CD4-positive, alpha-beta T cell (primary cell): ENCODE data around the gene THSD1. TPM values are rescaled to one million over a fixed set of nuclear protein-coding genes. Genes with fewer than 3 reads are reported as not detected.
"Not testable (repeated sequence)": the region's sequence is repeated elsewhere in the genome, so short reads cannot be mapped to it uniquely, and the experiment has no call there.

Experiments
- ATAC-seq: fragments of 200-7000 bp; cut with Tn5 transposase; one replicate; pipeline ENCODE4 v1.10.0; 2022; ENCODE audit warnings: mild to moderate bottlenecking; ENCODE audit not compliant: poor library complexity
- CTCF ChIA-PET: fragments of 350-600 bp; sonication (Branson Sonifier 250); formaldehyde crosslinking; loops from one replicate; lab custom pipeline; 2021; ENCODE audit warnings: antibody characterized with exemption, inconsistent platforms; lab: Charles Lee
- POLR2A ChIA-PET: fragments of 350-600 bp; sonication (Branson Sonifier 250); formaldehyde crosslinking; loops from one replicate; lab custom pipeline; 2021; ENCODE audit warnings: antibody characterized with exemption, inconsistent platforms; lab: Charles Lee
- DNase-seq, 14 experiments: peaks; one replicate each; pipeline ENCODE4 v3.0.0-alpha.2; 2013 to 2020; ENCODE audit warnings: mixed read lengths in 2 of 14
- H3K27ac ChIP-seq, 2 donors: one replicate each; pipeline versions ENCODE4 v1.5.1 to v1.7.0; 2013; ENCODE audit warnings: low read length in 2 of 2, low read depth in 1 of 2, mild to moderate bottlenecking in 1 of 2
- H3K27me3 ChIP-seq, 2 experiments: 1 replicate in 1 of 2; 2 replicates in 1 of 2; pipeline versions ENCODE4 v1.6.1 to v1.7.0; 2013; ENCODE audit warnings: low read length in 2 of 2, control low read depth in 1 of 2, mild to moderate bottlenecking in 1 of 2, moderate library complexity in 1 of 2; ENCODE audit not compliant: insufficient read depth in 2 of 2, control insufficient read depth in 1 of 2
- H3K36me3 ChIP-seq: one replicate; pipeline ENCODE4 v1.6.1; 2013; ENCODE audit warnings: low read length, control low read depth; ENCODE audit not compliant: insufficient read depth
- H3K4me1 ChIP-seq: one replicate; pipeline ENCODE4 v1.6.1; 2013; ENCODE audit warnings: low read length, control low read depth; ENCODE audit not compliant: insufficient read depth
- H3K4me3 ChIP-seq: one replicate; pipeline ENCODE4 v1.5.1; 2013; ENCODE audit warnings: mild to moderate bottlenecking, low read length, moderate library complexity
- H3K9me3 ChIP-seq, 2 experiments: 1 replicate in 1 of 2; 2 replicates in 1 of 2; pipeline versions ENCODE4 v1.6.1 to v1.7.0; 2013; ENCODE audit warnings: low read length in 2 of 2, mild to moderate bottlenecking in 2 of 2, control low read depth in 1 of 2, moderate library complexity in 1 of 2; ENCODE audit not compliant: control insufficient read depth in 1 of 2, insufficient read depth in 1 of 2
- H3K27ac Mint-ChIP-seq: one replicate; pipeline ENCODE4 v1.8.0; 2020; ENCODE audit warnings: mixed read lengths
- H3K27me3 Mint-ChIP-seq: one replicate; pipeline ENCODE4 v1.8.0; 2021; ENCODE audit warnings: mixed read lengths
- H3K36me3 Mint-ChIP-seq: one replicate; pipeline ENCODE4 v1.8.0; 2021; ENCODE audit warnings: low read depth, mixed read lengths
- H3K4me1 Mint-ChIP-seq: one replicate; pipeline ENCODE4 v1.8.0; 2021; ENCODE audit warnings: low read depth, mixed read lengths
- H3K4me3 Mint-ChIP-seq: one replicate; pipeline ENCODE4 v1.8.0; 2020; ENCODE audit warnings: mild to moderate bottlenecking, mixed read lengths
- H3K9me3 Mint-ChIP-seq: one replicate; pipeline ENCODE4 v1.8.0; 2020; ENCODE audit warnings: mixed read lengths
- intact Hi-C, 2 experiments: fragments of 100-400 bp; cut with DNase I in 1 of 2; cut with micrococcal nuclease in 1 of 2; formaldehyde crosslinking; loops; one replicate each; pipeline versions ENCODE4 v1.15.1 to v1.9.0; 2023 to 2025; cut with DNase I, micrococcal nuclease
- total RNA-seq, 174 experiments: library from RNA in 2 of 174; stranded (reverse) in 2 of 174; gene quantifications; one replicate each; pipeline ENCODE4 v1.2.3 and lab custom pipeline; 2021 to 2026
- TF ChIP-seq, protein P1 (sequence below): fragments of 200-600 bp; IDR thresholded peaks from one replicate; pipeline ENCODE4 v1.8.0; 2022; ENCODE audit warnings: antibody characterized with exemption, mild to moderate bottlenecking

THSD1 gene
- total RNA-seq, 2 experiments from 2014 or later, result 0.53 to 0.60 TPM

DNA sequence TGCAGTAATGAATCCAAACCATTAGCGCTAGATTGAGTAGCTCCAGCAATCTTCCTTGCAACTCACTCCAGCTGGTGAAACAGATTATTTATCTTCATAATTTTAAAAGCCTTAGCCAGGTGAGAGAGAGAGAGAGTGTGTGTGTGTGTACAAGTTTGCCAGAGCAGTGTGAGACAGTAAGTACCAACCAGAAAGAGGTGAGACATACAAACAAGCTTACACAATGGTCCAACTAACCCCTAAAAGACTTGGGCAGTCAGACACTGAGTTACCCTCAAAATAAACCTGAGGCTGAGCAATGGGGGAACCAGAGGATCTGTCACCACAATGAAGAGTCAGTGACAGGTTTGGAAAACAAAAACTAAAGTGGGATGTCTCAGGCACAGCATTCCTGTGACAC is 8.1 kb upstream of the THSD1 start:
- no peak overlapping the region for H3K27ac Mint-ChIP-seq

DNA sequence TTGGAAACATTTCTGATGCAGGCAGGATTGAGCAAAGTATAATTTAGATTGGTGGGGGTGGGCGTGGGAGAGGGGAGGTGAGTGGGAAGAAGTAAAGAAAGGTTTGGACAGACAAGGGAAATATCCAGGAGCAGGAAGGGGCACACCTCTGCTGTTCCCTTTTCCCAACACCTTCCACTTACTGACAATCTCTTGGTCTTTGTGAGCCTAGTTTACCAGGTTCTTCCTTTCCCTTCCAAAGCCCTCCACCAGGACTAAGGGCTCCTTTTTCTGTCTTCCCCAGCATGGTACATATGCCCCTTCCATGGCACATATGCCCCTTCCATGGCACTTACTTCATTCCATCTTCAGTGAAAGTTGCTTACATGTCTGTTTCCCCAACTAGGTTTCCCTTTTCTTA is 6.2 kb upstream of the THSD1 start:
- intact Hi-C loops, result loop anchor here in 1 of 2 experiments (10.0 kb wide), 1 partner anchor 667 kb away; no protein-coding TSS in a partner anchor
- no peaks in the 10 kb centered on the region for H3K27me3 ChIP-seq
- no peaks in the 10 kb centered on the region for H3K4me1 ChIP-seq
- H3K27ac ChIP-seq, result no peak overlapping the region
- no peaks in the 10 kb centered on the region for H3K4me1 Mint-ChIP-seq
- H3K9me3 ChIP-seq, result peaks cover 0 to 12% of the 10 kb centered on the region in 2 experiments
- H3K27me3 Mint-ChIP-seq, result no peaks in the 10 kb centered on the region
- CTCF ChIA-PET, result no interaction called here
- ATAC-seq (no peak), DNase-seq (no peak)
- peaks cover 40% of the 10 kb centered on the region for H3K36me3 ChIP-seq
- no peaks in the 10 kb centered on the region for H3K9me3 Mint-ChIP-seq
- H3K4me3 ChIP-seq, result no peak overlapping the region
- peaks cover 52% of the 10 kb centered on the region for H3K36me3 Mint-ChIP-seq
- no peak overlapping the region for H3K4me3 Mint-ChIP-seq
- TF ChIP-seq, protein P1, sequence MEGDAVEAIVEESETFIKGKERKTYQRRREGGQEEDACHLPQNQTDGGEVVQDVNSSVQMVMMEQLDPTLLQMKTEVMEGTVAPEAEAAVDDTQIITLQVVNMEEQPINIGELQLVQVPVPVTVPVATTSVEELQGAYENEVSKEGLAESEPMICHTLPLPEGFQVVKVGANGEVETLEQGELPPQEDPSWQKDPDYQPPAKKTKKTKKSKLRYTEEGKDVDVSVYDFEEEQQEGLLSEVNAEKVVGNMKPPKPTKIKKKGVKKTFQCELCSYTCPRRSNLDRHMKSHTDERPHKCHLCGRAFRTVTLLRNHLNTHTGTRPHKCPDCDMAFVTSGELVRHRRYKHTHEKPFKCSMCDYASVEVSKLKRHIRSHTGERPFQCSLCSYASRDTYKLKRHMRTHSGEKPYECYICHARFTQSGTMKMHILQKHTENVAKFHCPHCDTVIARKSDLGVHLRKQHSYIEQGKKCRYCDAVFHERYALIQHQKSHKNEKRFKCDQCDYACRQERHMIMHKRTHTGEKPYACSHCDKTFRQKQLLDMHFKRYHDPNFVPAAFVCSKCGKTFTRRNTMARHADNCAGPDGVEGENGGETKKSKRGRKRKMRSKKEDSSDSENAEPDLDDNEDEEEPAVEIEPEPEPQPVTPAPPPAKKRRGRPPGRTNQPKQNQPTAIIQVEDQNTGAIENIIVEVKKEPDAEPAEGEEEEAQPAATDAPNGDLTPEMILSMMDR, result no peak
- POLR2A ChIA-PET, result no interaction called here
- H3K27ac Mint-ChIP-seq, result no peak overlapping the region

More for the DNA sequence above, 8.1 kb upstream of the THSD1 start:
- ChIA-PET CTCF (no interaction called here), POLR2A (no interaction called here)
- no peaks in the 10 kb centered on the region for H3K27me3 Mint-ChIP-seq
- intact Hi-C loops, result loop anchor here in 1 of 2 experiments (10.0 kb wide), 1 partner anchor 669 kb away; no protein-coding TSS in a partner anchor
- peaks cover 65% of the 10 kb centered on the region for H3K36me3 Mint-ChIP-seq
- H3K36me3 ChIP-seq, result peaks cover 46% of the 10 kb centered on the region
- no peak overlapping the region for H3K4me3 ChIP-seq
- H3K4me3 Mint-ChIP-seq, result no peak overlapping the region
- H3K27ac ChIP-seq, result no peak overlapping the region
- H3K9me3 ChIP-seq, result no peaks in the 10 kb centered on the region
- H3K27me3 ChIP-seq, result no peaks in the 10 kb centered on the region
- no peaks in the 10 kb centered on the region for H3K9me3 Mint-ChIP-seq
- H3K4me1 Mint-ChIP-seq, result no peaks in the 10 kb centered on the region
- TF ChIP-seq, protein P1, result no peak
- no peaks in the 10 kb centered on the region for H3K4me1 ChIP-seq
- ATAC-seq, result no peak
- no peak for DNase-seq

DNA sequence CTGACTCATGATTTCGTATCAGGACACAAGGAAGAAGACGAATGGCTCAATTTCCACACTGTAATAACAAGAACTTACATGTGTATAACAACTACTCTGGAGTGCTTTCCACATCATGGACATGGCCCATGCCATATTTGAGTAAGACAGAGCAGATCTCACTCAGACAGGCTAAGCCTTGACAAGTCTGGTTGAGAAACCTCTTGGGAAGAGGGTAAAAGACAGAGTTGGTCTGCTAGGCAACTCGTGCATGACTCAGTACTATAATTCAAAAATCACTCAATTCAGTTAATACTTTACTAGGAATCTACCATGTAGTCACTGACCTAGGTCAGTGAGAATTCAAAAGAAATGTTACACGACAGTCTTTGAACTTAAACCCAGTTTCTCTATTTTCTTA is 5.7 kb upstream of the THSD1 start:
- Histone ChIP-seq H3K9me3 (peaks cover 0 to 13% of the 10 kb centered on the region in 2 experiments), H3K4me3 (no peak overlapping the region), H3K27me3 (no peaks in the 10 kb centered on the region), H3K4me1 (no peaks in the 10 kb centered on the region), H3K27ac (no peak overlapping the region), H3K36me3 (peaks cover 36% of the 10 kb centered on the region)
- H3K4me3 Mint-ChIP-seq, result no peak overlapping the region
- DNase-seq (no peak), ATAC-seq (no peak)
- intact Hi-C loops, result loop anchor here in 1 of 2 experiments (10.0 kb wide), 1 partner anchor 667 kb away; no protein-coding TSS in a partner anchor
- TF ChIP-seq, protein P1, result no peak
- POLR2A ChIA-PET, result no interaction called here
- peaks cover 1% of the 10 kb centered on the region for H3K4me1 Mint-ChIP-seq
- H3K27ac Mint-ChIP-seq, result no peak overlapping the region
- CTCF ChIA-PET, result no interaction called here
- H3K9me3 Mint-ChIP-seq, result no peaks in the 10 kb centered on the region
- H3K27me3 Mint-ChIP-seq, result no peaks in the 10 kb centered on the region
- peaks cover 48% of the 10 kb centered on the region for H3K36me3 Mint-ChIP-seq

DNA sequence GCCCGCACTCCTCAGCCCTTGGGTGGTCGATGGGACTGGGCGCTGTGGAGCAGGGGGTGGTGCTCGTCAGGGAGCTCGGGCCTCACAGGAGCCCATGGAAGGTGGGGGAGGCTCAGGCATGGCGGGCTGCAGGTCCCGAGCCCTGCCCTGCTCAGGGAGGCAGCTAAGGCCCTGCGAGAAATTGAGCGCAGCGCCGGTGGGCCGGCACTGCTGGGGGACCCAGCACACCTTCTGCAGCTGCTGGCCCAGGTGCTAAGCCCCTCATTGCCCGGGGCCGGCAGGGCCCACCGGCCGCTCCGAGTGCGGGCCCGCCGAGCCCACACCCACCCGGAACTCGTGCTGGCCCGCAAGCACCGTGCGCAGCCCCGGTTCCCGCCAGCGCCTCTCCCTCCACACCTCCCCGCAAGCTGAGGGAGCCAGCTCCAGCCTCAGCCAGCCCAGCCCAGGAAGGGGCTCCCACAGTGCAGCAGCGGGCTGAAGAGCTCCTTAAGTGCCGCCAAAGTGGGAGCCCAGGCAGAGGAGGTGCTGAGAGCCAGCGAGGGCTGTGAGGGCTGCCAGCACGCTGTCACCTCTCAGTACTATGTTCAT is 2.2 kb upstream of the THSD1 start:
- H3K9me3 ChIP-seq, result peaks cover 0 to 19% of the 10 kb centered on the region in 2 experiments
- CTCF ChIA-PET, intact Hi-C loops, H3K4me3 ChIP-seq, H3K9me3 Mint-ChIP-seq, H3K27ac ChIP-seq, ATAC-seq, DNase-seq, H3K27ac Mint-ChIP-seq, POLR2A ChIA-PET, H3K36me3 ChIP-seq, H3K4me3 Mint-ChIP-seq: not testable (repeated sequence)
- H3K4me1 ChIP-seq, result peaks cover 21% of the 10 kb centered on the region
- H3K4me1 Mint-ChIP-seq, result peaks cover 24% of the 10 kb centered on the region
- peaks cover 15% of the 10 kb centered on the region for H3K36me3 Mint-ChIP-seq
- peaks cover 6 to 20% of the 10 kb centered on the region in 2 experiments for H3K27me3 ChIP-seq
- peaks cover 19% of the 10 kb centered on the region for H3K27me3 Mint-ChIP-seq

DNA sequence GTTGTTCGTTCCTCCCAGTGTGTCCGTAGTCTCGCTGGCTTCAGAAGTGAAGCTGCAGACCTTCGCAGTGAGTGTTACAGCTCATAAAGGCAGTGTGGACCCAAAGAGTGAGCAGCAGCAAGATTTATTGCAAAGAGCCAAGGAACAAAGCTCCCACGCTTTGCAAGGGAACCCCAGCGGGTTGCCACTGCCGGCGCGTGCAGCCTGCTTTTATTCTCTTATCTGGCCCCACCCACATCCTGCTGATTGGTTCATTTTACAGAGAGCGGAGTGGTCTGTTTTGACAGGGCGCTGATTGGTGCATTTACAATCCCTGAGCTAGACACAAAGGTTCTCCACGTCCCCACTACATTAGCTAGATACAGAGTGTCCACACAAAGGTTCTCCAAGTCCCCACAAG is 1.5 kb upstream of the THSD1 start:
- Mint-ChIP-seq H3K27me3 (peaks cover 27% of the 10 kb centered on the region), H3K4me1 (peaks cover 24% of the 10 kb centered on the region)
- H3K36me3 ChIP-seq, H3K27ac ChIP-seq, H3K27ac Mint-ChIP-seq, CTCF ChIA-PET, H3K4me3 ChIP-seq, DNase-seq, H3K36me3 Mint-ChIP-seq, POLR2A ChIA-PET, H3K4me3 Mint-ChIP-seq, intact Hi-C loops, H3K9me3 Mint-ChIP-seq, ATAC-seq: not testable (repeated sequence)
- peaks cover 21% of the 10 kb centered on the region for H3K4me1 ChIP-seq
- peaks cover 6 to 24% of the 10 kb centered on the region in 2 experiments for H3K27me3 ChIP-seq
- H3K9me3 ChIP-seq, result peaks cover 0 to 19% of the 10 kb centered on the region in 2 experiments
